ENCODE data around the gene IL25.

IL25 gene

GRCh38 chr14:23358042-23358441 lies 14.6 kb upstream of the IL25 start:
- no peaks in the 10 kb centered on the region for H3K9me3 Mint-ChIP-seq
- peaks cover 2% of the 10 kb centered on the region for H3K36me3 Mint-ChIP-seq (ENCODE audit: insufficient read depth)
- H3K4me1 Mint-ChIP-seq = no peaks in the 10 kb centered on the region
- no peak overlapping the region for H3K27ac Mint-ChIP-seq (ENCODE audit: low read depth)
- peaks cover 55% of the 10 kb centered on the region for H3K27me3 Mint-ChIP-seq
- DNase-seq (ENCODE audit: low spot score in 2 of 2) (no peak), ATAC-seq (replicated peaks; ENCODE audit: extremely low read depth, poor library complexity, severe bottlenecking) (no peak)
- no peak overlapping the region for H3K4me3 Mint-ChIP-seq

- Mint-ChIP-seq H3K9me3 (no peaks in the 10 kb centered on the region), H3K36me3 (ENCODE audit: insufficient read depth) (peaks cover 2% of the 10 kb centered on the region), H3K27ac (ENCODE audit: low read depth) (no peak overlapping the region), H3K4me3 (no peak overlapping the region), H3K27me3 (peaks cover 49% of the 10 kb centered on the region), H3K4me1 (no peaks in the 10 kb centered on the region)
- no peak for DNase-seq (ENCODE audit: low spot score in 2 of 2)
- no peak for ATAC-seq (replicated peaks; ENCODE audit: extremely low read depth, poor library complexity, severe bottlenecking)
These were observed 13.9 kb upstream of the IL25 start for GRCh38 chr14:23358553-23359166.

- Mint-ChIP-seq H3K4me3 (no peak overlapping the region), H3K36me3 (ENCODE audit: insufficient read depth) (peaks cover 2% of the 10 kb centered on the region), H3K9me3 (no peaks in the 10 kb centered on the region), H3K27ac (ENCODE audit: low read depth) (no peak overlapping the region), H3K4me1 (no peaks in the 10 kb centered on the region), H3K27me3 (peaks cover 47% of the 10 kb centered on the region)
- no peak for ATAC-seq (replicated peaks; ENCODE audit: extremely low read depth, poor library complexity, severe bottlenecking)
- no peak for DNase-seq (ENCODE audit: low spot score in 2 of 2)
These were observed 13.4 kb upstream of the IL25 start for GRCh38 chr14:23359167-23359626.

GRCh38 chr14:23359722-23360447 lies 12.7 kb upstream of the IL25 start:
- H3K36me3 Mint-ChIP-seq (ENCODE audit: insufficient read depth) = no peaks in the 10 kb centered on the region
- ATAC-seq (replicated peaks; ENCODE audit: extremely low read depth, poor library complexity, severe bottlenecking) (no peak), DNase-seq (ENCODE audit: low spot score in 2 of 2) (no peak)
- peaks cover 6% of the 10 kb centered on the region for H3K4me1 Mint-ChIP-seq
- H3K9me3 Mint-ChIP-seq = no peaks in the 10 kb centered on the region
- no peak overlapping the region for H3K4me3 Mint-ChIP-seq
- H3K27me3 Mint-ChIP-seq = peaks cover 47% of the 10 kb centered on the region
- no peak overlapping the region for H3K27ac Mint-ChIP-seq (ENCODE audit: low read depth)

GRCh38 chr14:23360496-23360895 lies 12.1 kb upstream of the IL25 start:
- no peak for DNase-seq (ENCODE audit: low spot score in 2 of 2)
- H3K27me3 Mint-ChIP-seq = peaks cover 43% of the 10 kb centered on the region
- H3K4me3 Mint-ChIP-seq = no peak overlapping the region
- no peak for ATAC-seq (replicated peaks; ENCODE audit: extremely low read depth, poor library complexity, severe bottlenecking)
- H3K4me1 Mint-ChIP-seq = peaks cover 6% of the 10 kb centered on the region
- H3K27ac Mint-ChIP-seq (ENCODE audit: low read depth) = no peak overlapping the region
- no peaks in the 10 kb centered on the region for H3K9me3 Mint-ChIP-seq
- no peaks in the 10 kb centered on the region for H3K36me3 Mint-ChIP-seq (ENCODE audit: insufficient read depth)

- H3K9me3 Mint-ChIP-seq = no peaks in the 10 kb centered on the region
- H3K27ac Mint-ChIP-seq (ENCODE audit: low read depth) = no peak overlapping the region
- peaks cover 6% of the 10 kb centered on the region for H3K4me1 Mint-ChIP-seq
- peaks cover 34% of the 10 kb centered on the region for H3K27me3 Mint-ChIP-seq
- no peak for ATAC-seq (replicated peaks; ENCODE audit: extremely low read depth, poor library complexity, severe bottlenecking)
- H3K36me3 Mint-ChIP-seq (ENCODE audit: insufficient read depth) = no peaks in the 10 kb centered on the region
- DNase-seq (ENCODE audit: low spot score in 2 of 2) = no peak
- H3K4me3 Mint-ChIP-seq = no peak overlapping the region
These were observed 11.3 kb upstream of the IL25 start for GRCh38 chr14:23361320-23361719.

GRCh38 chr14:23361763-23362162 lies 10.8 kb upstream of the IL25 start:
- ATAC-seq (replicated peaks; ENCODE audit: extremely low read depth, poor library complexity, severe bottlenecking) (no peak), DNase-seq (ENCODE audit: low spot score in 2 of 2) (no peak)
- Mint-ChIP-seq H3K36me3 (ENCODE audit: insufficient read depth) (no peaks in the 10 kb centered on the region), H3K4me1 (peaks cover 6% of the 10 kb centered on the region), H3K4me3 (no peak overlapping the region), H3K9me3 (no peaks in the 10 kb centered on the region), H3K27ac (ENCODE audit: low read depth) (no peak overlapping the region), H3K27me3 (peaks cover 36% of the 10 kb centered on the region)

GRCh38 chr14:23362200-23362599 lies 10.4 kb upstream of the IL25 start:
- Mint-ChIP-seq H3K9me3 (no peaks in the 10 kb centered on the region), H3K27me3 (peaks cover 40% of the 10 kb centered on the region), H3K36me3 (ENCODE audit: insufficient read depth) (no peaks in the 10 kb centered on the region), H3K4me3 (no peak overlapping the region), H3K27ac (ENCODE audit: low read depth) (no peak overlapping the region), H3K4me1 (peaks cover 6% of the 10 kb centered on the region)
- DNase-seq (ENCODE audit: low spot score in 2 of 2) (no peak), ATAC-seq (replicated peaks; ENCODE audit: extremely low read depth, poor library complexity, severe bottlenecking) (no peak)

GRCh38 chr14:23364164-23365035 lies 8.2 kb upstream of the IL25 start:
- DNase-seq (ENCODE audit: low spot score in 2 of 2) (no peak), ATAC-seq (replicated peaks; ENCODE audit: extremely low read depth, poor library complexity, severe bottlenecking) (no peak)
- Mint-ChIP-seq H3K9me3 (no peaks in the 10 kb centered on the region), H3K4me1 (peaks cover 6% of the 10 kb centered on the region), H3K36me3 (ENCODE audit: insufficient read depth) (no peaks in the 10 kb centered on the region), H3K27me3 (peaks cover 49% of the 10 kb centered on the region), H3K27ac (ENCODE audit: low read depth) (no peak overlapping the region), H3K4me3 (no peak overlapping the region)

- ATAC-seq (replicated peaks; ENCODE audit: extremely low read depth, poor library complexity, severe bottlenecking) = no peak
- Mint-ChIP-seq H3K9me3 (no peaks in the 10 kb centered on the region), H3K4me3 (no peak within 1 kb of the TSS), H3K36me3 (ENCODE audit: insufficient read depth) (no peaks in the 10 kb centered on the region), H3K27me3 (peaks cover 43% of the 10 kb centered on the region), H3K4me1 (peaks cover 6% of the 10 kb centered on the region), H3K27ac (ENCODE audit: low read depth) (no peak within 1 kb of the TSS)
- DNase-seq (ENCODE audit: low spot score in 2 of 2) = no peak
These were observed 7.4 kb upstream of the IL25 start, which contains the start of gene EFS for GRCh38 chr14:23365036-23365731. EFS (minus strand) TSS chr14:23365172; CDS start chr14:23365025, 147 bp downstream.

- DNase-seq (ENCODE audit: low spot score in 2 of 2) (no peak), ATAC-seq (replicated peaks; ENCODE audit: extremely low read depth, poor library complexity, severe bottlenecking) (no peak)
- Mint-ChIP-seq H3K9me3 (no peaks in the 10 kb centered on the region), H3K4me1 (peaks cover 6% of the 10 kb centered on the region), H3K36me3 (ENCODE audit: insufficient read depth) (no peaks in the 10 kb centered on the region), H3K4me3 (no peak overlapping the region), H3K27me3 (peaks cover 39% of the 10 kb centered on the region), H3K27ac (ENCODE audit: low read depth) (no peak overlapping the region)
These were observed 6.7 kb upstream of the IL25 start for GRCh38 chr14:23365732-23366425.
